HT1080 (cell line): ENCODE data around the gene NXT1. TPM values are rescaled to one million over a fixed set of nuclear protein-coding genes. Genes with fewer than 3 reads are reported as not detected.
"Not testable (repeated sequence)": the region's sequence is repeated elsewhere in the genome, so short reads cannot be mapped to it uniquely, and the experiment has no call there.

Source experiments
- DNase-seq: peaks from one replicate; pipeline ENCODE4 v3.0.0-alpha.2; 2015; ENCODE audit warnings: low read depth
- polyA plus RNA-seq, 2 experiments: library from polyadenylated mRNA; depleted of rRNA; stranded (reverse); fragments of >200 nt; gene quantifications; 2 replicates each; pipeline ENCODE4 v1.2.3, GENCODE V29; 2015
- total RNA-seq: library from RNA; depleted of rRNA; stranded (reverse); fragments of >200 nt; shearing (Covaris generic); gene quantifications from 2 replicates; pipeline ENCODE4 v1.2.3, GENCODE V29; 2014; rRNA removed

The NXT1 gene
- 76.2 and 80.1 TPM in 2 replicates for total RNA-seq
- polyA plus RNA-seq (2015; cell fraction: cytosol; rRNA removed), result 47.8 and 50.5 TPM in 2 replicates
- polyA plus RNA-seq (2015; cell fraction: nucleus; rRNA removed), result 19.8 and 27.6 TPM in 2 replicates

- peak; percentile 98 for DNase-seq
These were observed at the start of gene NXT1 for GRCh38 chr20:23350196-23350903. Gene NXT1 (plus strand): TSS chr20:23350791. CDS start chr20:23354042, 3,251 bp downstream.

- DNase-seq, result no peak
These were observed 49.0 kb upstream of the NXT1 start for GRCh38 chr20:23301436-23302050.

GRCh38 chr20:23302386-23302785, 48.2 kb upstream of the NXT1 start:
- no peak for DNase-seq

- no peak for DNase-seq
These were observed 47.8 kb upstream of the NXT1 start for GRCh38 chr20:23302801-23303200.

- no peak for DNase-seq
These were observed 47.1 kb upstream of the NXT1 start for GRCh38 chr20:23303325-23304102.

GRCh38 chr20:23304616-23305015, 46.0 kb upstream of the NXT1 start:
- DNase-seq, result no peak

- DNase-seq, result peak; percentile 56
These were observed 45.5 kb upstream of the NXT1 start for GRCh38 chr20:23305098-23305497.

- DNase-seq, result not testable (repeated sequence)
These were observed 43.2 kb upstream of the NXT1 start for GRCh38 chr20:23307393-23307792.

GRCh38 chr20:23308024-23308423, 42.6 kb upstream of the NXT1 start:
- no peak for DNase-seq

- no peak for DNase-seq
These were observed 41.7 kb upstream of the NXT1 start for GRCh38 chr20:23308908-23309307.

- DNase-seq, result no peak
These were observed 40.8 kb upstream of the NXT1 start for GRCh38 chr20:23309781-23310180.

- no peak for DNase-seq
These were observed 38.6 kb upstream of the NXT1 start for GRCh38 chr20:23311947-23312506.

GRCh38 chr20:23313271-23313670, 37.3 kb upstream of the NXT1 start:
- DNase-seq, result no peak

GRCh38 chr20:23314699-23315098, 35.9 kb upstream of the NXT1 start:
- no peak for DNase-seq

GRCh38 chr20:23315099-23315498, 35.5 kb upstream of the NXT1 start:
- DNase-seq, result no peak

- DNase-seq, result no peak
These were observed 34.0 kb upstream of the NXT1 start for GRCh38 chr20:23316626-23317025.

GRCh38 chr20:23317081-23317480, 33.5 kb upstream of the NXT1 start:
- DNase-seq, result no peak

- DNase-seq, result no peak
These were observed 32.2 kb upstream of the NXT1 start for GRCh38 chr20:23318347-23318746.

GRCh38 chr20:23320317-23320716, 30.3 kb upstream of the NXT1 start:
- DNase-seq, result no peak

- no peak for DNase-seq
These were observed 25.5 kb upstream of the NXT1 start for GRCh38 chr20:23325107-23325506.

- no peak for DNase-seq
These were observed 23.8 kb upstream of the NXT1 start for GRCh38 chr20:23326774-23327173.
